SK-N-MC (cell line): ENCODE data around the gene MIA3.

Source experiments
- EZH2 ChIP-seq: fragments of 200-600 bp; sonication (generic); IDR thresholded peaks from one replicate; pipeline ENCODE4 v1.6.1; 2017; ENCODE audit warnings: antibody characterized with exemption
- FOXP2 ChIP-seq: optimal IDR thresholded peaks from 2 replicates; pipeline ENCODE3; 2011; ENCODE audit warnings: mild to moderate bottlenecking, moderate library complexity; ENCODE audit not compliant: insufficient read depth; ENCODE audit errors: extremely low read length, control extremely low read depth

- TF ChIP-seq FOXP2 (no peak), EZH2 (no peak)
These were observed 5.6 kb downstream of the MIA3 start for GRCh38 chr1:222623458-222623857.
